K562 (cell line): ENCODE results near the gene DSTYK. TPM values are rescaled to one million over a fixed set of nuclear protein-coding genes. Genes with fewer than 3 reads are reported as not detected.

ENCODE experiments used
- ATAC-seq: fragments of 200-7000 bp; cut with Tn5 transposase; 3 replicates; pipeline ENCODE4 v1.9.1; 2020; ENCODE audit warnings: moderate library complexity
- BruUV-seq: library from RNA; stranded (reverse); fragments of 400-500 nt; replicated peaks from 2 replicates; lab custom pipeline; 2021; lab: Mats Ljungman, UMichigan
- CTCF ChIA-PET: fragments of 300-600 bp; formaldehyde crosslinking; extraction: SDS; loops from one replicate; lab custom pipeline; 2021; ENCODE audit warnings: low intra/inter-chr PET ratio; lab: Yijun Ruan, JAX
- POLR2A ChIA-PET: fragments of 300-600, 350-650 bp; sonication (Branson Sonifier 250); formaldehyde crosslinking; extraction: SDS; loops from one replicate; lab custom pipeline; 2021; ENCODE audit warnings: antibody characterized with exemption, inconsistent platforms; lab: Yijun Ruan, JAX
- DNase-seq, 4 experiments: peaks; one replicate each; pipeline versions ENCODE4 v3.0.0 to v3.0.0-alpha.2; 2011 to 2018; ENCODE audit warnings: low spot score in 3 of 4, mixed read lengths in 3 of 4; ENCODE audit errors: extremely low read depth in 1 of 4
- FAIRE-seq: peaks from 2 replicates; lab custom pipeline; 2011; peaks lifted over from hg19 to GRCh38; lab: Jason Lieb, UNC
- H2AFZ ChIP-seq: 2 replicates; pipeline ENCODE4 v1.6.0; 2011; ENCODE audit warnings: low read depth, low read length, control low read depth, inconsistent platforms
- H3K27ac ChIP-seq: fragments of 200-600 bp; 3 replicates; pipeline ENCODE4 v1.8.0; 2011; ENCODE audit warnings: low read depth, mild to moderate bottlenecking, control low read depth, inconsistent platforms, low read length, moderate library complexity, mixed read lengths; ENCODE audit errors: extremely low read depth
- H3K27me3 ChIP-seq, 2 experiments: fragments of 300-600 bp in 1 of 2; 2 replicates in 1 of 2; 3 replicates in 1 of 2; pipeline versions ENCODE4 v1.6.0 to v1.8.0; 2011; ENCODE audit warnings: inconsistent platforms in 2 of 2, low read length in 2 of 2, mild to moderate bottlenecking in 1 of 2, mixed read lengths in 1 of 2, moderate library complexity in 1 of 2; ENCODE audit not compliant: control insufficient read depth in 2 of 2, insufficient read depth in 2 of 2
- H3K36me3 ChIP-seq: fragments of 300-600 bp; 3 replicates; pipeline ENCODE4 v1.8.0; 2011; ENCODE audit warnings: mild to moderate bottlenecking, low read length, inconsistent platforms; ENCODE audit not compliant: control insufficient read depth, insufficient read depth
- H3K4me1 ChIP-seq, 2 experiments: fragments of 200-600 bp in 1 of 2; replicated peaks in 1 of 2; 2 replicates in 1 of 2; 3 replicates in 1 of 2; pipeline versions ENCODE4 v1.5.1 to v1.8.0; 2011; ENCODE audit warnings: inconsistent platforms in 2 of 2, low read length in 2 of 2, mild to moderate bottlenecking in 1 of 2, mixed read lengths in 1 of 2, moderate library complexity in 1 of 2; ENCODE audit not compliant: control insufficient read depth in 2 of 2, insufficient read depth in 2 of 2
- H3K4me2 ChIP-seq: 2 replicates; pipeline ENCODE4 v1.6.1; 2011; ENCODE audit warnings: low read length, control low read depth, inconsistent platforms, mixed read lengths; ENCODE audit not compliant: insufficient read depth
- H3K4me3 ChIP-seq: fragments of 200-600 bp; sonication (generic), shearing (Covaris generic); 2 replicates; pipeline ENCODE4 v1.5.1; 2016; ENCODE audit warnings: control low read depth, inconsistent platforms
- H3K79me2 ChIP-seq: fragments of 200-600 bp; 3 replicates; pipeline ENCODE4 v1.8.0; 2011; ENCODE audit warnings: low read length, inconsistent platforms; ENCODE audit not compliant: control insufficient read depth, insufficient read depth
- H3K9ac ChIP-seq, 2 experiments: 2 replicates each; pipeline versions ENCODE4 v1.6.0 to v1.6.1; 2011; ENCODE audit warnings: low read depth in 2 of 2, low read length in 2 of 2, control low read depth in 1 of 2, inconsistent platforms in 1 of 2, mild to moderate bottlenecking in 1 of 2, mixed read lengths in 1 of 2; ENCODE audit not compliant: insufficient read depth in 1 of 2
- H3K9me1 ChIP-seq: one replicate; pipeline ENCODE4 v1.6.0; 2011; ENCODE audit warnings: inconsistent platforms, mild to moderate bottlenecking, low read length, moderate library complexity; ENCODE audit not compliant: control insufficient read depth, insufficient read depth
- H3K9me3 ChIP-seq: replicated peaks from 2 replicates; pipeline ENCODE4 v1.5.1; 2011; ENCODE audit warnings: low read depth, low read length, inconsistent platforms; ENCODE audit not compliant: control insufficient read depth, insufficient read depth
- H4K20me1 ChIP-seq: replicated peaks from 2 replicates; pipeline ENCODE4 v1.6.1; 2011; ENCODE audit warnings: low read length, inconsistent platforms, mixed read lengths; ENCODE audit not compliant: control insufficient read depth, insufficient read depth
- BRD4 ChIP-seq: fragments of 200-600 bp; sonication (generic); IDR thresholded peaks from 2 replicates; pipeline ENCODE4 v1.6.1; 2017; ENCODE audit warnings: inconsistent platforms
- FOSL1 ChIP-seq: fragments of 200-800 bp; sonication (Bioruptor generic); conservative IDR thresholded peaks from 2 replicates; pipeline ENCODE4 v1.6.1; 2016; ENCODE audit warnings: missing genetic modification characterization, missing compliant biosample characterization
- JUND ChIP-seq, 2 experiments: IDR thresholded peaks; 2 replicates in 1 of 2; 3 replicates in 1 of 2; pipeline ENCODE4 v1.6.1; 2011; ENCODE audit warnings: borderline replicate concordance in 2 of 2, low read depth in 2 of 2, low read length in 2 of 2, improper control_type of control experiment in 1 of 2, missing biosample characterization in 1 of 2, missing genetic modification characterization in 1 of 2, missing genetic modification reagents in 1 of 2
- SMARCE1 ChIP-seq: fragments of 450-650 bp; IDR thresholded peaks from 2 replicates; pipeline ENCODE4 v1.7.1; 2016; ENCODE audit warnings: mild to moderate bottlenecking
- SPI1 ChIP-seq: IDR thresholded peaks from 2 replicates; pipeline ENCODE4 v1.6.1; 2011; ENCODE audit warnings: low read depth, low read length, control low read depth, borderline replicate concordance
- SRSF3 ChIP-seq: fragments of 200-400 bp; formaldehyde crosslinking; IDR thresholded peaks from 2 replicates; pipeline ENCODE4 v1.6.1; 2016; ENCODE audit warnings: mild to moderate bottlenecking, low read length, moderate library complexity; ENCODE audit not compliant: insufficient read depth
- TCF7L2 ChIP-seq: fragments of 150-350 bp; IDR thresholded peaks from 2 replicates; pipeline ENCODE4 v1.6.1; 2016; ENCODE audit warnings: low read depth, mild to moderate bottlenecking, low read length, moderate library complexity
- ZNF384 ChIP-seq: IDR thresholded peaks from 2 replicates; pipeline ENCODE4 v1.6.1; 2012; ENCODE audit warnings: low read depth, low read length, improper control_type of control experiment
- WGBS: fragments of 100-300 bp; shearing (Covaris generic); methylation state at CpG from one replicate; pipeline ENCODE4 v1.1.6; 2016; ENCODE audit warnings: low coverage, mixed read lengths; ENCODE audit not compliant: insufficient coverage; ENCODE audit errors: missing lambda C conversion rate; 5-methylcytosine and 5-hydroxymethylcytosine counted together
- in situ Hi-C: fragments of 300-500 bp; cut with MboI; formaldehyde crosslinking; loops from 4 replicates; pipeline ENCODE4 v1.15.0; 2018; ENCODE audit warnings: inconsistent platforms, mixed read lengths
- intact Hi-C: fragments of 100-400 bp; cut with micrococcal nuclease; formaldehyde crosslinking; loops from 2 replicates; pipeline ENCODE4 v1.14.2; 2022
- polyA plus RNA-seq, 8 experiments: library from polyadenylated mRNA; depleted of rRNA in 4 of 8; stranded (reverse) in 5 of 8; unstranded in 3 of 8; fragments of >200 nt; fragmentation: Nextera tagmentation in 2 of 8; fragmentation: Illumina TruSeq in 1 of 8; extraction: Ambion mirVana in 2 of 8; extraction: Trizol in 1 of 8; gene quantifications; 2 replicates each; pipeline versions ENCODE4 v1.2.1 to v1.2.3, GENCODE V29; 2011 to 2014; ENCODE audit warnings: inconsistent platforms in 1 of 8, missing spikeins in 1 of 8
- total RNA-seq, 7 experiments: library from RNA; depleted of rRNA in 6 of 7; stranded (reverse); fragments of >200 nt in 6 of 7; fragmentation: Illumina TruSeq in 2 of 7; extraction: Trizol in 2 of 7; gene quantifications; 2 replicates each; pipeline versions ENCODE4 v1.2.1 to v1.2.3, GENCODE V29; 2011 to 2021; ENCODE audit warnings: low replicate concordance in 1 of 7
- TF ChIP-seq, protein P1 (sequence below), 2 experiments: fragments of 450-650 bp in 1 of 2; sonication (generic) in 1 of 2; formaldehyde crosslinking in 1 of 2; IDR thresholded peaks in 1 of 2; conservative IDR thresholded peaks in 1 of 2; 2 replicates each; pipeline versions ENCODE4 v1.6.1 to v1.8.1; 2016 to 2023; ENCODE audit warnings: mild to moderate bottlenecking in 2 of 2, moderate library complexity in 2 of 2, inconsistent platforms in 1 of 2, missing genetic modification reagents in 1 of 2
- TF ChIP-seq, protein P2 (sequence below), 3 experiments: fragments of 200-800 bp in 1 of 3; fragments of 250-450 bp in 1 of 3; fragments of 450-650 bp in 1 of 3; sonication (Bioruptor Pico) in 1 of 3; sonication (Bioruptor generic) in 1 of 3; formaldehyde crosslinking in 1 of 3; IDR thresholded peaks; 2 replicates each; pipeline versions ENCODE4 v1.6.1 to v1.8.0; 2016 to 2022; ENCODE audit warnings: mild to moderate bottlenecking in 2 of 3, missing genetic modification characterization in 2 of 3, missing compliant biosample characterization in 1 of 3, moderate library complexity in 1 of 3

The DSTYK gene
- total and polyA plus RNA-seq, 9 of the 15 experiments (the other 6 are each of a cell fraction or from before 2014, with no cell fraction given) = 4.2 to 7.1 (median 6.2) TPM

DNA sequence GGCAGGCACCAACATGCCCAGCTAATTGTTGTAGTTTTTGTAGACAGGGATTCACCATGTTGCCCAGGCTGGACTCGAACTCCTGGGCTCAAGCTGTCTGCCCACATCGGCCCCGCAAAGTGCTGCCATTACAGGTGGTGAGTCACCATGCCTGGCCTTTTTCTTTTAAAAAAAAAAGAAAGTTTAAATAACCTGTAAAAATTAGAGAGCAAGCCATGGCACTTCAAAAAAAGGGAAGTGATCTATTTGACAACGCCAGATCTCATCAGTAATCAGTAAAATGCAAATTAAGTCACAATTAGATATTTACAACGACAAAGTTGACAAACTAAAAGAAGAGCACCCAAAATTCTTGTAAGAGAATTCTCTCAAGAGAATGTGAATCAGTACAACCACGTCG lies 86.8 kb downstream of the DSTYK start:
- no peak overlapping the region for H3K4me3 ChIP-seq
- H3K27ac ChIP-seq = no peak overlapping the region; the same call in 2 of the 3 replicates
- H3K9me1 ChIP-seq = no peaks in the 10 kb centered on the region
- peaks cover 5% of the 10 kb centered on the region; the same call in 1 of the 2 replicates for H4K20me1 ChIP-seq
- H2AFZ ChIP-seq = peak overlapping the region; percentile 60
- peaks cover 6% of the 10 kb centered on the region; the same call in 1 of the 3 replicates for H3K36me3 ChIP-seq
- peaks cover 23% of the 10 kb centered on the region for H3K79me2 ChIP-seq
- ChIA-PET CTCF (no interaction called here), POLR2A (interaction anchor here (1.4 kb wide), 1 partner anchor 20 kb away, joined by 3 read pairs; no protein-coding TSS in a partner anchor)
- H3K9me3 ChIP-seq = no peaks in the 10 kb centered on the region
- DNase-seq (no peak), ATAC-seq (no peak), FAIRE-seq (no peak)
- H3K9ac ChIP-seq = peak overlapping the region in 1 of 2 experiments; percentile 59; a peak in 1 of 4 replicates
- in situ Hi-C loops = no loop called here
- peak; percentile 54 for TF ChIP-seq JUND (IDR thresholded peaks at IDR 0.05; ENCODE audit: borderline replicate concordance, low read depth, low read length)
- no peak; the same call in 2 of the 3 replicates for TF ChIP-seq JUND (tag; IDR thresholded peaks at IDR 0.05; ENCODE audit: borderline replicate concordance, low read depth, low read length)
- no peak for TF ChIP-seq TCF7L2
- TF ChIP-seq SMARCE1 = peak; percentile 48; the same call in 1 of the 2 replicates
- TF ChIP-seq ZNF384 = peak; percentile 49; the same call in 1 of the 2 replicates
- no peak for TF ChIP-seq SRSF3
- no peak for TF ChIP-seq BRD4
- peak; percentile 47 for TF ChIP-seq FOSL1 (tag)
- peak; percentile 93 for TF ChIP-seq SPI1
- TF ChIP-seq, protein P1, sequence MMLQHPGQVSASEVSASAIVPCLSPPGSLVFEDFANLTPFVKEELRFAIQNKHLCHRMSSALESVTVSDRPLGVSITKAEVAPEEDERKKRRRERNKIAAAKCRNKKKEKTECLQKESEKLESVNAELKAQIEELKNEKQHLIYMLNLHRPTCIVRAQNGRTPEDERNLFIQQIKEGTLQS (IDR thresholded peaks at IDR 0.05) = peak; percentile 61
- TF ChIP-seq, protein P1 (CRISPR knock-in tag; conservative IDR thresholded peaks at IDR 0.05) = no peak
- TF ChIP-seq, protein P2, sequence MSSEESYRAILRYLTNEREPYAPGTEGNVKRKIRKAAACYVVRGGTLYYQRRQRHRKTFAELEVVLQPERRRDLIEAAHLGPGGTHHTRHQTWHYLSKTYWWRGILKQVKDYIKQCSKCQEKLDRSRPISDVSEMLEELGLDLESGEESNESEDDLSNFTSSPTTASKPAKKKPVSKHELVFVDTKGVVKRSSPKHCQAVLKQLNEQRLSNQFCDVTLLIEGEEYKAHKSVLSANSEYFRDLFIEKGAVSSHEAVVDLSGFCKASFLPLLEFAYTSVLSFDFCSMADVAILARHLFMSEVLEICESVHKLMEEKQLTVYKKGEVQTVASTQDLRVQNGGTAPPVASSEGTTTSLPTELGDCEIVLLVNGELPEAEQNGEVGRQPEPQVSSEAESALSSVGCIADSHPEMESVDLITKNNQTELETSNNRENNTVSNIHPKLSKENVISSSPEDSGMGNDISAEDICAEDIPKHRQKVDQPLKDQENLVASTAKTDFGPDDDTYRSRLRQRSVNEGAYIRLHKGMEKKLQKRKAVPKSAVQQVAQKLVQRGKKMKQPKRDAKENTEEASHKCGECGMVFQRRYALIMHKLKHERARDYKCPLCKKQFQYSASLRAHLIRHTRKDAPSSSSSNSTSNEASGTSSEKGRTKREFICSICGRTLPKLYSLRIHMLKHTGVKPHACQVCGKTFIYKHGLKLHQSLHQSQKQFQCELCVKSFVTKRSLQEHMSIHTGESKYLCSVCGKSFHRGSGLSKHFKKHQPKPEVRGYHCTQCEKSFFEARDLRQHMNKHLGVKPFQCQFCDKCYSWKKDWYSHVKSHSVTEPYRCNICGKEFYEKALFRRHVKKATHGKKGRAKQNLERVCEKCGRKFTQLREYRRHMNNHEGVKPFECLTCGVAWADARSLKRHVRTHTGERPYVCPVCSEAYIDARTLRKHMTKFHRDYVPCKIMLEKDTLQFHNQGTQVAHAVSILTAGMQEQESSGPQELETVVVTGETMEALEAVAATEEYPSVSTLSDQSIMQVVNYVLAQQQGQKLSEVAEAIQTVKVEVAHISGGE (CRISPR knock-in tag; IDR thresholded peaks at IDR 0.05) = peak in 1 of 3 experiments; percentile 41; a peak in 2 of 6 replicates
- H3K4me2 ChIP-seq = no peak overlapping the region
- peaks cover 13 to 14% of the 10 kb centered on the region in 2 experiments; a peak in 4 of 5 replicates for H3K4me1 ChIP-seq
- 41% methylated on average over 7 of the region's 7 CpGs for WGBS
- intact Hi-C loops = loop anchor here (5.0 kb wide), 1 partner anchor 73 kb away; no protein-coding TSS in a partner anchor
- no peaks in the 10 kb centered on the region for H3K27me3 ChIP-seq
- no TSS peak for BruUV-seq
